SU-DHL-6 (cell line): Measurements from ENCODE around the gene SERPINB10.
A peak's percentile ranks its signal among the peaks of the same experiment; 100 is the strongest.

Experiments
- H2AFZ ChIP-seq: fragments of 200-600 bp; sonication (generic); 2 replicates; pipeline ENCODE4 v1.6.1; 2014; ENCODE audit warnings: low read depth, mild to moderate bottlenecking, moderate library complexity, mixed read lengths, antibody characterized with exemption, low read length; ENCODE audit not compliant: severe bottlenecking
- H3F3A ChIP-seq: fragments of 200-600 bp; shearing (Covaris generic); 2 replicates; pipeline ENCODE4 v1.6.0; 2016; ENCODE audit warnings: antibody characterized with exemption, mild to moderate bottlenecking; ENCODE audit not compliant: insufficient read depth
- H3K27ac ChIP-seq: fragments of 200-600 bp; sonication (generic); 2 replicates; pipeline ENCODE4 v1.5.1; 2016; ENCODE audit warnings: low read depth, mild to moderate bottlenecking, low read length, moderate library complexity, mixed read lengths
- H3K27me3 ChIP-seq: fragments of 200-600 bp; sonication (generic), shearing (Covaris generic); 2 replicates; pipeline ENCODE4 v1.6.0; 2014; ENCODE audit warnings: mild to moderate bottlenecking, low read length
- H3K36me3 ChIP-seq: fragments of 200-600 bp; sonication (generic); 2 replicates; pipeline ENCODE4 v1.6.1; 2014; ENCODE audit warnings: mild to moderate bottlenecking, low read length, mixed read lengths
- H3K4me2 ChIP-seq: fragments of 300-600, 200-600 bp; shearing (Covaris generic), sonication (generic); 2 replicates; pipeline ENCODE4 v1.6.0; 2014; ENCODE audit warnings: low read length, low read depth, mild to moderate bottlenecking; ENCODE audit not compliant: poor library complexity, severe bottlenecking
- H3K4me3 ChIP-seq: fragments of 200-600 bp; sonication (generic); 2 replicates; pipeline ENCODE4 v1.5.1; 2014; ENCODE audit warnings: antibody characterized with exemption, low read length, mild to moderate bottlenecking, mixed read lengths; ENCODE audit not compliant: insufficient read depth, poor library complexity, severe bottlenecking
- H3K79me2 ChIP-seq: fragments of 200-600 bp; sonication (generic); 2 replicates; pipeline ENCODE4 v1.6.1; 2014; ENCODE audit warnings: mild to moderate bottlenecking, low read length, moderate library complexity; ENCODE audit not compliant: insufficient read depth
- H3K9ac ChIP-seq: fragments of 200-600 bp; sonication (generic); 2 replicates; pipeline ENCODE4 v1.7.0; 2014; ENCODE audit warnings: mild to moderate bottlenecking, low read length
- H3K9me2 ChIP-seq: fragments of 200-600 bp; sonication (generic); replicated peaks from 2 replicates; pipeline ENCODE4 v1.6.1; 2014; ENCODE audit warnings: low read length; ENCODE audit not compliant: insufficient read depth
- H3K9me3 ChIP-seq: fragments of 200-600 bp; sonication (generic); 2 replicates; pipeline ENCODE4 v1.6.1; 2014; ENCODE audit warnings: low read length, mixed read lengths; ENCODE audit not compliant: insufficient read depth
- H4K20me1 ChIP-seq: fragments of 200-600 bp; sonication (generic); 2 replicates; pipeline ENCODE4 v1.6.1; 2014; ENCODE audit warnings: low read depth, mild to moderate bottlenecking, antibody characterized with exemption, low read length, moderate library complexity, mixed read lengths
- EZH2phosphoT487 ChIP-seq: fragments of 200-600 bp; sonication (generic), shearing (Covaris generic); conservative IDR thresholded peaks from 2 replicates; pipeline ENCODE4 v1.6.1; 2018; ENCODE audit warnings: mild to moderate bottlenecking, antibody characterized with exemption, low read length, moderate library complexity, mixed read lengths
- TF ChIP-seq, protein P1 (sequence below): fragments of 200-600 bp; sonication (generic); IDR thresholded peaks from one replicate; pipeline ENCODE4 v1.5.1; 2017; ENCODE audit warnings: antibody characterized with exemption, mild to moderate bottlenecking, low read length, moderate library complexity; ENCODE audit not compliant: insufficient read depth, poor library complexity, severe bottlenecking

The SERPINB10 gene

GRCh38 chr18:63979409-63979920 is 71.7 kb downstream of the SERPINB10 start:
- H3F3A ChIP-seq, result no peaks in the 10 kb centered on the region
- H3K4me2 ChIP-seq, result no peak overlapping the region
- no peaks in the 10 kb centered on the region for H3K36me3 ChIP-seq
- no peak overlapping the region for H3K27ac ChIP-seq
- H3K9ac ChIP-seq, result no peak overlapping the region
- H3K4me3 ChIP-seq, result no peak overlapping the region
- H3K27me3 ChIP-seq, result no peaks in the 10 kb centered on the region
- H4K20me1 ChIP-seq, result no peaks in the 10 kb centered on the region
- H2AFZ ChIP-seq, result no peak overlapping the region
- H3K9me2 ChIP-seq, result no peaks in the 10 kb centered on the region
- no peak for TF ChIP-seq EZH2phosphoT487
- TF ChIP-seq, protein P1, sequence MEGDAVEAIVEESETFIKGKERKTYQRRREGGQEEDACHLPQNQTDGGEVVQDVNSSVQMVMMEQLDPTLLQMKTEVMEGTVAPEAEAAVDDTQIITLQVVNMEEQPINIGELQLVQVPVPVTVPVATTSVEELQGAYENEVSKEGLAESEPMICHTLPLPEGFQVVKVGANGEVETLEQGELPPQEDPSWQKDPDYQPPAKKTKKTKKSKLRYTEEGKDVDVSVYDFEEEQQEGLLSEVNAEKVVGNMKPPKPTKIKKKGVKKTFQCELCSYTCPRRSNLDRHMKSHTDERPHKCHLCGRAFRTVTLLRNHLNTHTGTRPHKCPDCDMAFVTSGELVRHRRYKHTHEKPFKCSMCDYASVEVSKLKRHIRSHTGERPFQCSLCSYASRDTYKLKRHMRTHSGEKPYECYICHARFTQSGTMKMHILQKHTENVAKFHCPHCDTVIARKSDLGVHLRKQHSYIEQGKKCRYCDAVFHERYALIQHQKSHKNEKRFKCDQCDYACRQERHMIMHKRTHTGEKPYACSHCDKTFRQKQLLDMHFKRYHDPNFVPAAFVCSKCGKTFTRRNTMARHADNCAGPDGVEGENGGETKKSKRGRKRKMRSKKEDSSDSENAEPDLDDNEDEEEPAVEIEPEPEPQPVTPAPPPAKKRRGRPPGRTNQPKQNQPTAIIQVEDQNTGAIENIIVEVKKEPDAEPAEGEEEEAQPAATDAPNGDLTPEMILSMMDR, result peak; percentile 89
- H3K79me2 ChIP-seq, result no peaks in the 10 kb centered on the region
- H3K9me3 ChIP-seq, result no peaks in the 10 kb centered on the region

DNA sequence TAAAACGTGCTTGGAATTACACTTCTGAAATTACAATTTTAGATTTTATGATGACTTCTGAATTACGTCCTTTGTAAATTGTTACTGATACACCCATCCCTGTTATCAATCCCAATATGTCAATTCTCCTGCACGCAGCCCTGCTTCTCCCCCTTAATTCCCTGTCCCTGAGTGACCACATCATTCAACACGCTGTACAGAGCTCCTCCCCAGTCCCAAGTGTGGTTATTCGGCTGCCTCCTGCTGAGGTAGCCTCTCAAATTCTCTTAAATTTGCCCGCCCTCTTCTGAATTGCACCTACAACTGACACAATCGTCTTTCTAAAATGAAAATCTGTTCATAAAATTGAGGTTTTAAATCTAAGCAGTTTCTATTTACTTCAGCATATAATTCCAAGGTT is 72.3 kb downstream of the SERPINB10 start:
- no peak overlapping the region for H3K4me2 ChIP-seq
- H4K20me1 ChIP-seq, result no peaks in the 10 kb centered on the region
- H3K4me3 ChIP-seq, result no peak overlapping the region
- no peaks in the 10 kb centered on the region for H3K9me3 ChIP-seq
- TF ChIP-seq, protein P1, result no peak
- TF ChIP-seq EZH2phosphoT487, result no peak
- no peak overlapping the region for H3K27ac ChIP-seq
- no peaks in the 10 kb centered on the region for H3K36me3 ChIP-seq
- H3K9me2 ChIP-seq, result no peaks in the 10 kb centered on the region
- H2AFZ ChIP-seq, result no peak overlapping the region
- no peaks in the 10 kb centered on the region for H3F3A ChIP-seq
- no peaks in the 10 kb centered on the region for H3K79me2 ChIP-seq
- no peaks in the 10 kb centered on the region for H3K27me3 ChIP-seq
- H3K9ac ChIP-seq, result no peak overlapping the region

DNA sequence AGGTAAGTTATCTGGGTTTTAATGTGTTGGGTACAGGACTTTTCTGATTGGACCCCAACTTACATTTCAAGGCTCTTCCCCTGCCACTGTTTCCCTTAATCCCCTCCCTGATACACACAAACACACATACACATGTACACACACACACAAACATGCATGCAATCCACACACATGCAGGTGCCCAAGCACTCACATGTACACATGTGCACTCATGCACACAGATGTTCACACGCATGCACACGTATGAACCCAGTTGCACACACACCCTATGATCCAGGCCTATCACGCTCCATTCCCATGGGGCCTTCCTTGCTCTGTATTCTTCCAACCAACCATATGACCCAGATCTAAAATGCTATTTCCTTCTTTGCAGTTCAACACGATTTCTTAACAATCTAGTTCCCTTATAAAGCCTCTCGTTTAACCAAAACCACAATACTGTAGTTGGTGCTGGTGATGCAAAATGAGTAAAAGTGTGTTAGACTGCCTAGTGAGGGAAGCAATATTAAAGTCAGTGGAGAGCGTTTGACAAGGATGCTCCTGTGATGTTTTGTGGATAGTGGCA is 73.2 kb downstream of the SERPINB10 start:
- Histone ChIP-seq H3K79me2 (no peaks in the 10 kb centered on the region), H3K4me2 (no peak overlapping the region), H3K27me3 (no peaks in the 10 kb centered on the region), H3K4me3 (no peak overlapping the region), H3K9ac (no peak overlapping the region), H3K27ac (no peak overlapping the region), H3F3A (no peaks in the 10 kb centered on the region), H3K9me2 (no peaks in the 10 kb centered on the region), H3K9me3 (no peaks in the 10 kb centered on the region), H4K20me1 (no peaks in the 10 kb centered on the region), H2AFZ (no peak overlapping the region), H3K36me3 (no peaks in the 10 kb centered on the region)
- TF ChIP-seq, protein P1, result no peak
- TF ChIP-seq EZH2phosphoT487, result no peak
